HG03095 (cell line): ENCODE measurements around the gene CDK2.

Source experiments
- ATAC-seq: cut with Tn5 transposase; IDR thresholded peaks from one replicate; pipeline ENCODE4 v1.9.1; 2021; ENCODE audit warnings: moderate library complexity; ENCODE audit not compliant: unreplicated experiment

CDK2 gene

DNA sequence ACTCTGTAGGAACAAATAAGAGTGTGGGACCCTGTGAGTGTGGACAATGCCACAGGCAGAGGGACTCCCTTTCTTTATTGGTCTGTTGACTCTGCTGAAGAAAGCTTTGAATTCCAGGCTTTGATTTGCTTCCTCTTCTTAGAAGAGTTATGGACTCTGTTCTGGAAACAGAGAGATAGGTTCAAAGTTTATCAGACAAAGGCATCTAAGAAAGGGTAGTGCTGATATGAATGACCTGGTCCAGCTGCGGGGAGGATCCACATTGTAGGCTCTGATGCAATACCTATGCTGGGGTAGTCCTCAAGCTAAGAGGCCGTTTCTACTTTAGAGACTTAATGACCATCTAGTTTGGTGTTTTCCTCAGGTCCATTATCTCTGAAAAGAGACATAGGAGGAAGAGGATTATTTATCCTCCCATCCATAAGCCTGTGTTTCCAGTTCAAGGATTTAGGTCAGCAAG is 43.5 kb downstream of the CDK2 start:
- ATAC-seq = no peak

DNA sequence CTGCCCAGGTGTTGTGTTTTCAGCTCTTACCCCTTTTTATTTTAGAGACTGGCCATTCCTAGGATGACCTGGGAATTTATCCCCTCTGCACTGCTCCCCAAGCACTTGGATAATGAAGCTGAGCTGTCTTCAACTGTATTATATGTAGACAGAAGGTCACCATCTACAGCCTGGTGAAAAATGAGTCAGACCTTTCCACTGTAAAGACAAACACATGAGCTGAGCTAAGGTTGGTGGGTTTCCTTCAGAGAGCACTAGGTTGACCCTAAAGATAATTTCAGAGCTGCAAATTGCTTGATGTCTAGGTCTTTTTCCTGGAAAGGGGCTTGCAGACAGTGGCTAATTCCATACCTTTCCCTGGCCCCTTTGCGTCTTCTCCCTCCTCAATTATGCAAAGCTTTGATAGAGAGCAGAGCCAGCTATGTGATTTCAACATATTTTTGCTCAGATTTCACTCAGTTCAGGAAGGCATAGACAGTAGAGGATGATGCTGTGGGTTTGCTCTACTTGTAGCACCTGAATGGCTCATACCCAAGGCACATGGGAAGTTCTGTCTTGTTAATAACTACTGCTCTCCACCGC is 45.0 kb downstream of the CDK2 start:
- ATAC-seq = no peak

DNA sequence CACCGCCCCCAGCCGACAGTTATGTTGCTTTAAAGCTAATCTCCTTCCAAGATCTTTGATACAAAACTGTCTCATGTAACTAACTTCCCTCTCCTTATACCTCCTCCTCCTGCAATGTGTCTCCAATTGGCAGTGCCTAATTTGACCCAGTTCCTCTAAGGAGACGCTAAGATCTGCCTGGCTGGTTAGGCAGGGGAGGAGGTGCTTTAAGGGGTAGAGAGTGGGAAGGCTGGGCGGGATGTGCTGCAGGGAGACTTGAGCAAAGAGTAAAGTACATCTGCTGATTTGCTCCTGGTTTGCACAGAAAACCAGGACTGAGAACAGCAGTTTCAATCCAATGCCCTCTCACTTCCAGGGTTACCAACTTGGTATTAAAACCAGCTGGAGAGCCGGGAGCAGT is 46.9 kb downstream of the CDK2 start:
- no peak for ATAC-seq

DNA sequence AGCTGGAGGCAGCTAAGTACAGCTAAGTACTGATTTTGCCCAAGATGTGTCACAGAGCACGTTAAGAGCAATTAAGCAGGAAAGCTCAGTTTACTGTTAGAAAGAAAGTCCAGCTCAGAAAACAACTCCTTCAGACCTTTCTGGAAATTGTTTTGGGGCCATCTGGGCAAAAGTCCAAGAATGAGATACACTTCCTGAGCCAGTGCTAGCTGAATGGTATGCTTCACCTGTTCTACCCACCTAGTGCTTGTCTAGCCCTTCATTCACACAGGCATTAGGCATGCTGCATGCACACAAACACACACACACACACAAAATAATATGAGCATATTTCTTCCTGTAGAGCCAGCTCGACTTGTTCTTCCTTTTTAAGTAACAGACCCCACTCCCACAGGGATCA is 47.6 kb downstream of the CDK2 start:
- no peak for ATAC-seq

DNA sequence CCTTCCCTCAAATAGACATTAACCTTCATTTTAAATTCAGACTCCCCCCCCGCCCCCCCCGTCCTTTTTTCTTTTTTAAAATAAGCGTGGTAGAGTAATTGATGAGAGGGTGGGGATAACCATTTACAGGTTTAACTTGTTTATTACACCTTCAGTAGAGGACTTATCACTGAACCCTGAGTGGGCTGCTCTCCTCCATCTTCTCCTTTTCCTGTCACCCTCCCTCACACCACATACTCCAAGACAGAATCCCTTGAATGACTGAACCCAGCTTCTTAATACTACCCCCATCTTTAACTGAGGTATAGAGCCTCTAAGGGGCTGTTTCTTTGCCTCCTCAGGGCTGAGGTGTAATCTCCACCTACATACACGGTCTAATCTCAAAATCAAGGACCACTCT is 50.6 kb downstream of the CDK2 start:
- ATAC-seq = no peak

DNA sequence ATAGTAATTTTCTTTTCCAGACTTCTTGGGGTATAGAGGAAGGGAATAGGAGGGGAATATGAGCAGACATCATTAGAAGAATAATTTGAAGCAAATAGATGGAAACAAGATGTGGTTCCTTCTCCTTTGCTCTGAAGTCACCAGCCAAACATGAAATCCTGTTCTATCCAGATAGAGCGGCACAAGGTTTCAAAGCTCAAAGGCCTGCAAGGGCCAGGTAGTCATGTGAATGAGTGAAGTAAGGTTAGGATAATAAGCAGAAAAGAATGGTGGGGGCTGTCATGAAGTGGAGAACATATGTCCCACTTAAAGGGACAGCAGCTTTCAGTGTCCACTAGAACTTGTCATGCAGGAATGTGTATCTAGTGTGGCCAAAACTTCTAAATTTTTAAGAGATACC is 51.7 kb downstream of the CDK2 start:
- ATAC-seq = no peak

DNA sequence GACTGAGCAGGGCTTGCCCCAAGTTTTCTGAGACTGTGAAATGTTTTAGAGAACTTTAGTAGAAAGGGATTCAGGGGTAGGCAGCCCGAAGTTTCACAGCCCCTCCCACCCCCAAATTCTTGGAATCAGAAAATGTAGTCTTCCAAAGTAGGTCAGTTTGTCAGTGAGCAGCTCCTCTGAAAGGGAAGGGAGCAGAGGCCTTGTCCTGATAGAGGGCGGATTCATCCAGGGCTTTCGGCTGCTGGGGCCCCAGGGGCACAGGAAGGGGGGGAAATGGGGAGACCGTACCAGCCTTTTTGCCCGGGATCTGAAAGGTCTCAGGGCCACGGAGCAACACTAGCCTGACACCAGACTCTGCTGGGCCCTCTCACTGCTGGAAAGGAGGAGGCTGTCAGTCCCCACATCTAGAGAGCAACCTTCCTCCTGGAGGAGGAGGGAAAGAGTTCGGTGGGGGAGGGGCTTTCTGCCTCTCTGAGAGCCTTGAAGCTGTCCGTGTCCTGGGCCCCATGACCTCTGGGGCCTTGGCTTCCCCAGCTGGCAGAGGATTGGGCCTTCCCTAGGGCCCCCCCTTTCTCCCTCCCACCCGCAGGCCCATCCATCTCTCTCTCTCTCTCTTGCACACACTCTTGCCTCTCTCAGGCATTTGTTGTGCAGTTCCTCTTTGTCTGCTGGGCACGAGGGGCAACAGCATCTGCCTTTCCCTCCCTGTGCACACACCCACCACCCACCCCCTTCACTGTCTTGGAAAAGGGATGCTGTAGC is 54.0 kb downstream of the CDK2 start, which contains the start of gene IKZF4:
Gene IKZF4, plus strand, starts transcription at position 621 of the 762 bp plus-strand sequence. CDS start 451 bp downstream, outside the sequence.
- no peak for ATAC-seq

DNA sequence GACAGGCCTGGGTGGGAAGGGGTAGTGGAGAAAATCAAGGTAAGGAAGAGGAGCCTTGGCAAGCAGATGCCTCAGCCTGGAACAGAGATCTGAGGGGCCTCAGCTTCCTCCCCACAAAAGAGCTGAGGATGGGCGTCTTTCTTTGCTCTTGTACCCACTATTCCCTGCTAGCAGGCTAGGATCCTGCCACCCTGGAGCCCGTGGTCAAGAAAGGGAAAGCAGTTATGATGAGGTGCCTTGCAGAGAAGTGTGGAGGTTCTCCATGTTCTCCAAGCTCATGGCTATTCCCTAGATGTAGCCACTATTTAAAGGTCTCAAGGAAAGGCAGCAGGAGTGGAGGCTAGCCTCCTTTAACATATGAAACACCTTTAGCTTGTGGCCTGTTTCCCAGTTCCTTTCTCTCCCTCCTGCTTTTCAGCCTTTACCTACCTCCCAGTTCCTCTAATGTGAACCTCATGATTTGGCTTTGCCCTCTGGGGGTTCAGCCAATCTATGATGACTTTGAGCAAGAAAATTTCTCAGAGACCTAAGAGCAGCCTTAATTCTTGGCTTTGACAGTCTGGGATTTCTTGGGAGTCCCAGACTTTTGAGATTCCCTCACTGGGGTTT is 55.4 kb downstream of the CDK2 start:
- ATAC-seq = no peak
